Osteoblast (primary cell): ENCODE results near the gene LRBA. TPM values are rescaled to one million over a fixed set of nuclear protein-coding genes. Genes with fewer than 3 reads are reported as not detected.
"Not testable (repeated sequence)": the region's sequence is repeated elsewhere in the genome, so short reads cannot be mapped to it uniquely, and the experiment has no call there.

Experiments
- DNase-seq: peaks from one replicate; pipeline ENCODE4 v3.0.0; 2011; ENCODE audit warnings: low spot score, mixed read lengths; ENCODE audit not compliant: insufficient read length; ENCODE audit errors: missing footprints
- H2AFZ ChIP-seq: 2 replicates; pipeline ENCODE4 v1.6.0; 2011; ENCODE audit warnings: mild to moderate bottlenecking, low read length
- H3K27ac ChIP-seq: 2 replicates; pipeline ENCODE4 v1.5.1; 2011; ENCODE audit warnings: mild to moderate bottlenecking, low read depth, low read length, moderate library complexity
- H3K27me3 ChIP-seq: 2 replicates; pipeline ENCODE4 v1.6.0; 2012; ENCODE audit warnings: mild to moderate bottlenecking, control low read depth, inconsistent platforms, low read length, moderate library complexity; ENCODE audit not compliant: insufficient read depth
- H3K36me3 ChIP-seq: 2 replicates; pipeline ENCODE4 v1.5.1; 2011; ENCODE audit warnings: mild to moderate bottlenecking, low read length, control low read depth, moderate library complexity; ENCODE audit not compliant: insufficient read depth
- H3K4me1 ChIP-seq: 2 replicates; pipeline ENCODE4 v1.5.1; 2011; ENCODE audit warnings: mild to moderate bottlenecking, low read length, control low read depth, moderate library complexity; ENCODE audit not compliant: insufficient read depth
- H3K4me2 ChIP-seq: 2 replicates; pipeline ENCODE4 v1.6.0; 2011; ENCODE audit warnings: mild to moderate bottlenecking, low read length; ENCODE audit not compliant: insufficient read depth
- H3K4me3 ChIP-seq: fragments of 200-600 bp; sonication (generic); 3 replicates; pipeline ENCODE4 v1.5.1; 2012; ENCODE audit warnings: mild to moderate bottlenecking, low read length, inconsistent platforms; ENCODE audit not compliant: insufficient read depth
- H3K79me2 ChIP-seq: 2 replicates; pipeline ENCODE4 v1.6.0; 2012; ENCODE audit warnings: mild to moderate bottlenecking, low read length, control low read depth, inconsistent platforms; ENCODE audit not compliant: insufficient read depth
- H3K9me3 ChIP-seq: 2 replicates; pipeline ENCODE4 v1.5.1; 2011; ENCODE audit warnings: low read depth, low read length, control low read depth
- H4K20me1 ChIP-seq: 2 replicates; pipeline ENCODE4 v1.6.0; 2012; ENCODE audit warnings: mild to moderate bottlenecking, low read length, control low read depth; ENCODE audit not compliant: insufficient read depth
- CTCF ChIP-seq: IDR thresholded peaks from 2 replicates; pipeline ENCODE4 v1.5.1; 2011; ENCODE audit warnings: mild to moderate bottlenecking, low read depth, low read length, moderate library complexity; ENCODE audit errors: extremely low read depth
- total RNA-seq: library from RNA; depleted of rRNA; stranded (reverse); fragments of >200 nt; gene quantifications from 2 replicates; pipeline ENCODE4 v1.2.3, GENCODE V29; 2012

The LRBA gene
- total RNA-seq, 1 donor, result 67.3 TPM

GRCh38 chr4:150570862-150571261 lies 444.2 kb downstream of the LRBA start:
- peaks cover 28% of the 10 kb centered on the region for H3K79me2 ChIP-seq
- H4K20me1 ChIP-seq, result no peaks in the 10 kb centered on the region
- H3K27me3 ChIP-seq, result no peaks in the 10 kb centered on the region
- peaks cover 24% of the 10 kb centered on the region for H3K4me1 ChIP-seq
- no peak overlapping the region for H3K4me2 ChIP-seq
- no peak for DNase-seq
- no peak overlapping the region for H3K4me3 ChIP-seq
- H3K36me3 ChIP-seq, result no peaks in the 10 kb centered on the region
- TF ChIP-seq CTCF, result no peak
- H3K27ac ChIP-seq, result no peak overlapping the region
- no peak overlapping the region for H2AFZ ChIP-seq
- no peaks in the 10 kb centered on the region for H3K9me3 ChIP-seq

DNA sequence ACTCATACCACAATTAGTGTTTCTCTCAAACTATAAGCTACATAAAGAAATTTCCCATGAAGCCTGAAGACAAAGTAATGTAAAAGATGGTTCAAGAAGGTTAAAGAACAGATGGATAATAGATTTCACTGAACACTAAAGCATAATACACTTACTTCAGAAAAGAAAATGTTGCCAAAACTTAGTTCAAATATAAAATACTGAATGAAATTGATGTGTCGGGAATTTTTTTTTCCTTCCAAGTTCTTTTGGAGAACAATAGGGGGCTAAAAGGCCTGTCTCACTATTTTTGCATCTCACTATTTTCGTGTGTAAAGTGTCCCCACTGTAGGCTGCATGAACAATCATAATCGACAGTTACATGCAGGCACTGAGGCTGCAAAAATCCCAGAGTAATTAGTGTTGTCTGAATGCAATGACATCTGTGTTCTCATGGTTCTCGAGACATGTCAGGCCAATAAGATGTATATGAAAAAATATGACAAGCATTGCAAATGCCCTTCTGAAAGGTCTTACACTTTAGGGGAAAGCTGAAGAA lies 445.0 kb downstream of the LRBA start:
- H2AFZ ChIP-seq, result no peak overlapping the region
- H3K4me2 ChIP-seq, result peak overlapping the region; percentile 38

GRCh38 chr4:150569384-150569987 lies 445.6 kb downstream of the LRBA start:
- H3K4me2 ChIP-seq, result peak overlapping the region; percentile 38
- H3K36me3 ChIP-seq, result no peaks in the 10 kb centered on the region
- H3K27me3 ChIP-seq, result no peaks in the 10 kb centered on the region
- no peaks in the 10 kb centered on the region for H4K20me1 ChIP-seq
- H3K27ac ChIP-seq, result peak overlapping the region; percentile 26
- H3K4me1 ChIP-seq, result peaks cover 24% of the 10 kb centered on the region
- no peaks in the 10 kb centered on the region for H3K9me3 ChIP-seq
- no peak for TF ChIP-seq CTCF
- DNase-seq, result peak; percentile 58
- H3K79me2 ChIP-seq, result peaks cover 20% of the 10 kb centered on the region
- H3K4me3 ChIP-seq, result no peak overlapping the region
- no peak overlapping the region for H2AFZ ChIP-seq

More for the DNA sequence above, 445.0 kb downstream of the LRBA start:
- no peaks in the 10 kb centered on the region for H3K9me3 ChIP-seq
- no peak for TF ChIP-seq CTCF
- no peaks in the 10 kb centered on the region for H3K36me3 ChIP-seq
- no peak overlapping the region for H3K4me3 ChIP-seq
- DNase-seq, result no peak
- H4K20me1 ChIP-seq, result no peaks in the 10 kb centered on the region
- no peaks in the 10 kb centered on the region for H3K27me3 ChIP-seq
- peaks cover 23% of the 10 kb centered on the region for H3K79me2 ChIP-seq
- peaks cover 24% of the 10 kb centered on the region for H3K4me1 ChIP-seq
- H3K27ac ChIP-seq, result peak overlapping the region; percentile 26

GRCh38 chr4:150567070-150567469 lies 448.0 kb downstream of the LRBA start:
- no peaks in the 10 kb centered on the region for H3K36me3 ChIP-seq
- no peak overlapping the region for H3K4me2 ChIP-seq
- peaks cover 17% of the 10 kb centered on the region for H3K4me1 ChIP-seq
- no peak overlapping the region for H2AFZ ChIP-seq
- H3K9me3 ChIP-seq, result no peaks in the 10 kb centered on the region
- peaks cover 3% of the 10 kb centered on the region for H3K79me2 ChIP-seq
- H3K4me3 ChIP-seq, result no peak overlapping the region
- no peak overlapping the region for H3K27ac ChIP-seq
- no peak for DNase-seq
- TF ChIP-seq CTCF, result no peak
- H3K27me3 ChIP-seq, result no peaks in the 10 kb centered on the region
- no peaks in the 10 kb centered on the region for H4K20me1 ChIP-seq

GRCh38 chr4:150564967-150565366 lies 450.1 kb downstream of the LRBA start:
- not testable (repeated sequence) for H3K4me3 ChIP-seq
- H3K4me1 ChIP-seq, result peaks cover 12% of the 10 kb centered on the region

More at GRCh38 chr4:150564967-150565366, 450.1 kb downstream of the LRBA start:
- not testable (repeated sequence) for H3K36me3 ChIP-seq, H3K27ac ChIP-seq, H3K79me2 ChIP-seq, H3K27me3 ChIP-seq, H2AFZ ChIP-seq, H3K4me2 ChIP-seq, H3K9me3 ChIP-seq, H4K20me1 ChIP-seq, DNase-seq
